Neural cell (in vitro differentiated cells): Measurements from ENCODE around the gene ATP2B2. TPM values are rescaled to one million over a fixed set of nuclear protein-coding genes. Genes with fewer than 3 reads are reported as not detected.

Experiments
- H2AFZ ChIP-seq: fragments of 200-600, 300-800 bp; sonication (generic), shearing (Covaris generic); 2 replicates; pipeline ENCODE4 v1.6.0; 2014; ENCODE audit warnings: low read depth, mild to moderate bottlenecking, antibody characterized with exemption, low read length, moderate library complexity
- H3F3A ChIP-seq: fragments of 200-600 bp; shearing (Covaris generic); 2 replicates; pipeline ENCODE4 v1.6.1; 2016; ENCODE audit warnings: mild to moderate bottlenecking, moderate library complexity, mixed read lengths, antibody characterized with exemption, low read length; ENCODE audit not compliant: insufficient read depth, poor library complexity, severe bottlenecking
- H3K27ac ChIP-seq: fragments of 200-600, 300-800 bp; sonication (generic), shearing (Covaris generic); 2 replicates; pipeline ENCODE4 v1.5.1; 2014; ENCODE audit warnings: mild to moderate bottlenecking, low read length, moderate library complexity
- H3K27me3 ChIP-seq: fragments of 300-800, 200-600 bp; sonication (generic), shearing (Covaris generic); 2 replicates; pipeline ENCODE4 v1.6.0; 2014; ENCODE audit warnings: mild to moderate bottlenecking, low read depth, low read length, moderate library complexity; ENCODE audit not compliant: insufficient read depth
- H3K36me3 ChIP-seq: fragments of 300-800, 200-600 bp; sonication (generic), shearing (Covaris generic); 2 replicates; pipeline ENCODE4 v1.5.1; 2014; ENCODE audit warnings: mild to moderate bottlenecking, antibody characterized with exemption, low read length, moderate library complexity; ENCODE audit not compliant: insufficient read depth
- H3K4me2 ChIP-seq: fragments of 300-800, 200-600 bp; sonication (generic), shearing (Covaris generic); 2 replicates; pipeline ENCODE4 v1.6.0; 2014; ENCODE audit warnings: mild to moderate bottlenecking, low read length
- H3K4me3 ChIP-seq: fragments of 300-800, 200-600 bp; sonication (generic), shearing (Covaris generic); 2 replicates; pipeline ENCODE4 v1.5.1; 2014; ENCODE audit warnings: mild to moderate bottlenecking, low read length, moderate library complexity
- H3K79me2 ChIP-seq: fragments of 200-600 bp; shearing (Covaris generic); replicated peaks from 2 replicates; pipeline ENCODE4 v1.6.0; 2014; ENCODE audit warnings: mild to moderate bottlenecking, low read length, moderate library complexity; ENCODE audit not compliant: insufficient read depth
- H3K9ac ChIP-seq: fragments of 300-800, 200-600 bp; sonication (generic), shearing (Covaris generic); 2 replicates; pipeline ENCODE4 v1.6.1; 2016; ENCODE audit warnings: mild to moderate bottlenecking, low read length, mixed read lengths
- H3K9me2 ChIP-seq: fragments of 200-600 bp; shearing (Covaris generic); 2 replicates; pipeline ENCODE4 v1.6.1; 2016; ENCODE audit warnings: mild to moderate bottlenecking, low read length, mixed read lengths; ENCODE audit not compliant: insufficient read depth
- H3K9me3 ChIP-seq: fragments of 200-600, 300-800 bp; sonication (generic), shearing (Covaris generic); 2 replicates; pipeline ENCODE4 v1.6.1; 2016; ENCODE audit warnings: mild to moderate bottlenecking, mixed run types, low read length, moderate library complexity, mixed read lengths
- H4K20me1 ChIP-seq: fragments of 200-600 bp; shearing (Covaris generic); 2 replicates; pipeline ENCODE4 v1.6.1; 2016; ENCODE audit warnings: mild to moderate bottlenecking, mixed run types; ENCODE audit not compliant: insufficient read depth
- CTCF ChIP-seq: fragments of 450-650 bp; IDR thresholded peaks from 2 replicates; pipeline ENCODE4 v1.5.1; 2014; ENCODE audit warnings: antibody characterized with exemption, mild to moderate bottlenecking, moderate library complexity; ENCODE audit not compliant: poor library complexity, severe bottlenecking
- EP300 ChIP-seq: fragments of 450-650 bp; conservative IDR thresholded peaks from 2 replicates; pipeline ENCODE4 v1.6.1; 2014; ENCODE audit warnings: antibody characterized with exemption, mild to moderate bottlenecking, moderate library complexity; ENCODE audit not compliant: poor library complexity, severe bottlenecking
- EZH2 ChIP-seq: fragments of 200-600, 300-800 bp; shearing (Covaris generic), sonication (generic); IDR thresholded peaks from 2 replicates; pipeline ENCODE4 v1.6.1; 2014; ENCODE audit warnings: antibody characterized with exemption, low read length, borderline replicate concordance, mild to moderate bottlenecking; ENCODE audit not compliant: insufficient read depth, poor library complexity, severe bottlenecking
- MXI1 ChIP-seq: fragments of 450-650 bp; conservative IDR thresholded peaks from 2 replicates; pipeline ENCODE4 v1.6.1; 2014; ENCODE audit warnings: antibody characterized with exemption, mild to moderate bottlenecking; ENCODE audit not compliant: poor library complexity, severe bottlenecking
- POLR2AphosphoS5 ChIP-seq: IDR thresholded peaks from 2 replicates; pipeline ENCODE4 v1.6.1; 2012
- RAD21 ChIP-seq: fragments of 450-650 bp; conservative IDR thresholded peaks from 2 replicates; pipeline ENCODE4 v1.6.1; 2014; ENCODE audit warnings: antibody characterized with exemption, mild to moderate bottlenecking, moderate library complexity
- REST ChIP-seq: IDR thresholded peaks from 2 replicates; pipeline ENCODE4 v1.6.1; 2012; ENCODE audit warnings: borderline replicate concordance
- SMC3 ChIP-seq: fragments of 450-650 bp; conservative IDR thresholded peaks from 2 replicates; pipeline ENCODE4 v1.6.1; 2014; ENCODE audit warnings: antibody characterized with exemption, mild to moderate bottlenecking, moderate library complexity; ENCODE audit not compliant: poor library complexity
- TAF1 ChIP-seq: IDR thresholded peaks from 2 replicates; pipeline ENCODE4 v1.6.1; 2012; ENCODE audit warnings: low read depth
- polyA plus RNA-seq: library from polyadenylated mRNA; depleted of rRNA; stranded (reverse); fragments of >200 nt; gene quantifications from 2 replicates; pipeline ENCODE4 v1.2.3, GENCODE V29; 2014

The ATP2B2 gene
- polyA plus RNA-seq, 1 donor from 2014 or later = 8.3 TPM

- Histone ChIP-seq H3F3A (no peaks in the 10 kb centered on the region), H3K27ac (no peak overlapping the region), H3K9ac (no peak overlapping the region), H3K9me3 (no peaks in the 10 kb centered on the region), H3K79me2 (no peaks in the 10 kb centered on the region), H3K9me2 (no peaks in the 10 kb centered on the region), H3K27me3 (no peaks in the 10 kb centered on the region), H3K36me3 (no peaks in the 10 kb centered on the region), H2AFZ (no peak overlapping the region), H4K20me1 (no peaks in the 10 kb centered on the region), H3K4me2 (no peak overlapping the region), H3K4me3 (no peak overlapping the region)
- no peak for TF ChIP-seq CTCF
- no peak for TF ChIP-seq SMC3
- no peak for TF ChIP-seq EZH2
- TF ChIP-seq EP300 = no peak
- no peak for TF ChIP-seq POLR2AphosphoS5
- TF ChIP-seq MXI1 = no peak
- TF ChIP-seq TAF1 = no peak
- TF ChIP-seq REST = no peak
These were observed 148.3 kb downstream of the ATP2B2 start for GRCh38 chr3:10357095-10357494.

GRCh38 chr3:10356461-10356981 is 148.9 kb downstream of the ATP2B2 start:
- no peak overlapping the region for H3K4me2 ChIP-seq
- no peaks in the 10 kb centered on the region for H4K20me1 ChIP-seq
- no peak overlapping the region for H3K4me3 ChIP-seq
- H3K79me2 ChIP-seq = no peaks in the 10 kb centered on the region
- no peak for TF ChIP-seq RAD21
- TF ChIP-seq EP300 = no peak
- H3K27ac ChIP-seq = no peak overlapping the region
- H3F3A ChIP-seq = no peaks in the 10 kb centered on the region
- no peak overlapping the region for H2AFZ ChIP-seq
- H3K9ac ChIP-seq = no peak overlapping the region
- no peaks in the 10 kb centered on the region for H3K9me3 ChIP-seq
- H3K9me2 ChIP-seq = no peaks in the 10 kb centered on the region
- H3K27me3 ChIP-seq = no peaks in the 10 kb centered on the region
- H3K36me3 ChIP-seq = no peaks in the 10 kb centered on the region
